Gastrocnemius medialis (tissue), 4 donors: ENCODE results near the gene RAB6B. TPM values are rescaled to one million over a fixed set of nuclear protein-coding genes. Genes with fewer than 3 reads are reported as not detected.

Experiments
- ATAC-seq, 2 donors: fragments of 150-250 bp; one replicate each; pipeline ENCODE4 v1.9.1; 2016
- DNase-seq, 2 donors: peaks; one replicate each; pipeline ENCODE4 v3.0.0-alpha.2; 2019
- H3K27ac ChIP-seq, 4 donors: fragments of 200-600 bp; sonication (generic); 1 replicate in 1 of 4; 2 replicates in 3 of 4; pipeline ENCODE4 v1.5.1; 2016 to 2018; ENCODE audit warnings: mild to moderate bottlenecking in 2 of 4, moderate library complexity in 1 of 4
- H3K27me3 ChIP-seq, 3 donors: fragments of 200-600 bp; sonication (generic) in 2 of 3; 1 replicate in 1 of 3; 2 replicates in 2 of 3; pipeline versions ENCODE4 v1.5.1 to v1.6.0; 2016 to 2019; ENCODE audit warnings: mild to moderate bottlenecking in 1 of 3, moderate library complexity in 1 of 3
- H3K36me3 ChIP-seq, 2 donors: fragments of 200-600 bp; sonication (generic) in 1 of 2; one replicate each; pipeline ENCODE4 v1.5.1; 2017 to 2018
- H3K4me1 ChIP-seq, 2 donors: fragments of 200-600 bp; sonication (generic) in 1 of 2; one replicate each; pipeline ENCODE4 v1.5.1; 2016 to 2017; ENCODE audit warnings: mild to moderate bottlenecking in 2 of 2
- H3K4me3 ChIP-seq, 4 donors: fragments of 200-600 bp; sonication (generic) in 3 of 4; 1 replicate in 1 of 4; 2 replicates in 3 of 4; pipeline ENCODE4 v1.5.1; 2016 to 2019; ENCODE audit warnings: mild to moderate bottlenecking in 2 of 4
- H3K9me3 ChIP-seq, 3 donors: fragments of 200-600 bp; sonication (generic) in 2 of 3; 1 replicate in 1 of 3; 2 replicates in 2 of 3; pipeline ENCODE4 v1.5.1; 2016 to 2019
- CTCF ChIP-seq, 5 experiments: fragments of 450-650 bp in 3 of 5; fragments of 200-600 bp in 2 of 5; sonication (generic) in 2 of 5; IDR thresholded peaks in 4 of 5; conservative IDR thresholded peaks in 1 of 5; 1 replicate in 4 of 5; 2 replicates in 1 of 5; pipeline ENCODE4 v1.5.1; 2016 to 2019; ENCODE audit warnings: antibody characterized with exemption in 5 of 5, mild to moderate bottlenecking in 3 of 5, moderate library complexity in 3 of 5
- POLR2A ChIP-seq, 2 donors: fragments of 450-650 bp; IDR thresholded peaks; one replicate each; pipeline ENCODE4 v1.6.1; 2017; ENCODE audit warnings: antibody characterized with exemption in 2 of 2, mild to moderate bottlenecking in 2 of 2, moderate library complexity in 2 of 2
- in situ Hi-C, 4 donors: fragments of 200-750 bp; cut with MboI; loops; one replicate each; pipeline versions ENCODE4 v1.15.0 to v1.8.0; 2017; ENCODE audit warnings: low sequenced_read_pairs in 4 of 4
- intact Hi-C: fragments of 100-400 bp; cut with DNase I; formaldehyde crosslinking; loops from one replicate; pipeline ENCODE4 v1.15.1; 2023; ENCODE audit warnings: low total_unique reads
- total RNA-seq, 4 donors: library from RNA; depleted of rRNA; stranded (reverse); fragments of >200 nt; gene quantifications; one replicate each; pipeline versions ENCODE4 v1.1.0 to v1.2.3, GENCODE V29; 2016

Gene RAB6B
- total RNA-seq, 4 donors from 2014 or later, result 0.31 to 1.1 (median 0.72) TPM

GRCh38 chr3:133835961-133836360 is 59.7 kb downstream of the RAB6B start:
- H3K27me3 ChIP-seq, result no peaks in the 10 kb centered on the region
- intact Hi-C loops, result no loop called here
- TF ChIP-seq CTCF (IDR thresholded peaks at IDR 0.05 in 4 of 5, conservative IDR thresholded peaks at IDR 0.05 in 1 of 5) (no peak), POLR2A (IDR thresholded peaks at IDR 0.05) (no peak)
- H3K36me3 ChIP-seq, result no peaks in the 10 kb centered on the region
- no peak for ATAC-seq
- no peak overlapping the region for H3K27ac ChIP-seq
- no peak for DNase-seq
- in situ Hi-C loops, result no loop called here
- no peaks in the 10 kb centered on the region for H3K4me1 ChIP-seq
- no peak overlapping the region for H3K4me3 ChIP-seq
- H3K9me3 ChIP-seq, result no peaks in the 10 kb centered on the region

- Histone ChIP-seq H3K27ac (no peak overlapping the region), H3K4me3 (no peak overlapping the region), H3K9me3 (no peaks in the 10 kb centered on the region), H3K36me3 (no peaks in the 10 kb centered on the region), H3K4me1 (no peaks in the 10 kb centered on the region), H3K27me3 (no peaks in the 10 kb centered on the region)
- DNase-seq, result no peak
- intact Hi-C loops (no loop called here), in situ Hi-C loops (no loop called here)
- TF ChIP-seq CTCF (IDR thresholded peaks at IDR 0.05 in 4 of 5, conservative IDR thresholded peaks at IDR 0.05 in 1 of 5) (no peak), POLR2A (IDR thresholded peaks at IDR 0.05) (no peak)
- ATAC-seq, result no peak
Observed at GRCh38 chr3:133835418-133835743, 60.3 kb downstream of the RAB6B start.

GRCh38 chr3:133834621-133835417 is 60.9 kb downstream of the RAB6B start:
- Histone ChIP-seq H3K27ac (no peak overlapping the region), H3K4me1 (no peaks in the 10 kb centered on the region), H3K9me3 (no peaks in the 10 kb centered on the region), H3K27me3 (no peaks in the 10 kb centered on the region), H3K36me3 (no peaks in the 10 kb centered on the region), H3K4me3 (no peak overlapping the region)
- ATAC-seq, result no peak
- in situ Hi-C loops (no loop called here), intact Hi-C loops (no loop called here)
- DNase-seq, result no peak
- TF ChIP-seq POLR2A (IDR thresholded peaks at IDR 0.05), result no peak
- no peak for TF ChIP-seq CTCF (IDR thresholded peaks at IDR 0.05 in 4 of 5, conservative IDR thresholded peaks at IDR 0.05 in 1 of 5)

GRCh38 chr3:133833880-133834620 is 61.6 kb downstream of the RAB6B start:
- no peaks in the 10 kb centered on the region for H3K36me3 ChIP-seq

More at GRCh38 chr3:133833880-133834620, 61.6 kb downstream of the RAB6B start:
- ATAC-seq (no peak), DNase-seq (no peak)
- no peaks in the 10 kb centered on the region for H3K4me1 ChIP-seq
- H3K27ac ChIP-seq, result no peak overlapping the region
- no peak for TF ChIP-seq CTCF (IDR thresholded peaks at IDR 0.05 in 4 of 5, conservative IDR thresholded peaks at IDR 0.05 in 1 of 5)
- no peak for TF ChIP-seq POLR2A (IDR thresholded peaks at IDR 0.05)
- intact Hi-C loops (no loop called here), in situ Hi-C loops (no loop called here)
- H3K27me3 ChIP-seq, result no peaks in the 10 kb centered on the region
- H3K9me3 ChIP-seq, result no peaks in the 10 kb centered on the region
- no peak overlapping the region for H3K4me3 ChIP-seq
